Panc1 (cell line): Measurements from ENCODE around the gene LMF1.

Experiments
- CTCF ChIP-seq: fragments of 450-650 bp; IDR thresholded peaks from 2 replicates; pipeline ENCODE4 v1.5.1; 2017; ENCODE audit warnings: mild to moderate bottlenecking
- POLR2AphosphoS5 ChIP-seq: IDR thresholded peaks from 2 replicates; pipeline ENCODE4 v1.6.1; 2012; ENCODE audit warnings: mild to moderate bottlenecking, low read depth, low read length, moderate library complexity
- TF ChIP-seq, protein P1 (sequence below), 2 experiments: IDR thresholded peaks; 2 replicates each; pipeline ENCODE4 v1.6.1; 2011 to 2012; ENCODE audit warnings: low read depth in 2 of 2, control low read depth in 1 of 2, low read length in 1 of 2, mild to moderate bottlenecking in 1 of 2, moderate library complexity in 1 of 2; ENCODE audit not compliant: insufficient read depth in 1 of 2

DNA sequence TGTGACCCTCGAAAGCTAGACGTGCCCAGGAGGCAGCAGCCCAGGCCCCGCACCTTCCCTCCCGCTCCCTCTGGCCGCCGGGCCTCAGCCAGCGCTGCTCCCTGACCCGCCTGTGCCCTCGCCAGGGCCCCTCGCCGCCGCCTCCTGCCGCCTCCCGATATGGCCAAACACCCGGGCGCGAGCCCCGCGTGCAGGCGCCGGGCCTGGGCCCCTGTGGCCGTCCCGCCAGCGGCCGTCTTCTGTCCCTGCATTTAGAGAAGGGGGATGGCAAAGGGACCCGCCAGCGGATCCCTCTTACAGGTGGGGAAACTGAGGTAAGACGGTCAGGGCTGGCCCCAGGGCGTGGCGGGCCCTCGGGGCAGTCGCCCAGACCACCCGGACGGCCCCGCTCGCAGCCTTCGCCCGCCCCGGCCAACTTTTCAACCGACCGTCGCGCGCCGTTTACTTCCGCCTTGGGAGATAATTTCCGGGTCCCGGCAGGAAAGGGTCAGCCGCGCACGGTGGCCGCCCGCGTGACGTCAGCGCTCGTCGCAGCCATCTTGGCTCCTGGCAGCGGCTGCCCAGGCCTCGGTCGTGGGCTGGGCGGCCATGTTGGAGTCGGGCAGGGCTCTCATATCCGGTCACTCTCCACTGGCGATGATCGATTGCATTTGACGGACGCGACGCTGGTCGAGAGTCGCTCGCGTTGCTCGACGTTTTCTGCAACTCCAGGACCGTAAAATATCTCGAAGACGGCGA lies 163.3 kb downstream of the LMF1 start:
- TF ChIP-seq CTCF = no peak
- TF ChIP-seq POLR2AphosphoS5 = peak; percentile 63; the same call in 1 of the 2 replicates
- TF ChIP-seq, protein P1, sequence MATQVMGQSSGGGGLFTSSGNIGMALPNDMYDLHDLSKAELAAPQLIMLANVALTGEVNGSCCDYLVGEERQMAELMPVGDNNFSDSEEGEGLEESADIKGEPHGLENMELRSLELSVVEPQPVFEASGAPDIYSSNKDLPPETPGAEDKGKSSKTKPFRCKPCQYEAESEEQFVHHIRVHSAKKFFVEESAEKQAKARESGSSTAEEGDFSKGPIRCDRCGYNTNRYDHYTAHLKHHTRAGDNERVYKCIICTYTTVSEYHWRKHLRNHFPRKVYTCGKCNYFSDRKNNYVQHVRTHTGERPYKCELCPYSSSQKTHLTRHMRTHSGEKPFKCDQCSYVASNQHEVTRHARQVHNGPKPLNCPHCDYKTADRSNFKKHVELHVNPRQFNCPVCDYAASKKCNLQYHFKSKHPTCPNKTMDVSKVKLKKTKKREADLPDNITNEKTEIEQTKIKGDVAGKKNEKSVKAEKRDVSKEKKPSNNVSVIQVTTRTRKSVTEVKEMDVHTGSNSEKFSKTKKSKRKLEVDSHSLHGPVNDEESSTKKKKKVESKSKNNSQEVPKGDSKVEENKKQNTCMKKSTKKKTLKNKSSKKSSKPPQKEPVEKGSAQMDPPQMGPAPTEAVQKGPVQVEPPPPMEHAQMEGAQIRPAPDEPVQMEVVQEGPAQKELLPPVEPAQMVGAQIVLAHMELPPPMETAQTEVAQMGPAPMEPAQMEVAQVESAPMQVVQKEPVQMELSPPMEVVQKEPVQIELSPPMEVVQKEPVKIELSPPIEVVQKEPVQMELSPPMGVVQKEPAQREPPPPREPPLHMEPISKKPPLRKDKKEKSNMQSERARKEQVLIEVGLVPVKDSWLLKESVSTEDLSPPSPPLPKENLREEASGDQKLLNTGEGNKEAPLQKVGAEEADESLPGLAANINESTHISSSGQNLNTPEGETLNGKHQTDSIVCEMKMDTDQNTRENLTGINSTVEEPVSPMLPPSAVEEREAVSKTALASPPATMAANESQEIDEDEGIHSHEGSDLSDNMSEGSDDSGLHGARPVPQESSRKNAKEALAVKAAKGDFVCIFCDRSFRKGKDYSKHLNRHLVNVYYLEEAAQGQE (IDR thresholded peaks at IDR 0.05; ENCODE audit: insufficient read depth in 1 of 2, low read depth in 2 of 2, low read length in 1 of 2) = no peak
